DOHH2 (cell line): ENCODE data around the gene CTSH.
A peak's percentile ranks its signal among the peaks of the same experiment; 100 is the strongest.

Experiments used
- H3F3A ChIP-seq: fragments of 200-600 bp; sonication (generic), shearing (Covaris generic); 2 replicates; pipeline ENCODE4 v1.6.0; 2016; ENCODE audit warnings: antibody characterized with exemption, mild to moderate bottlenecking; ENCODE audit not compliant: control insufficient read depth, insufficient read depth
- H3K27ac ChIP-seq: fragments of 200-600 bp; sonication (generic); 2 replicates; pipeline ENCODE4 v1.5.1; 2014; ENCODE audit warnings: low read depth, mild to moderate bottlenecking, low read length, moderate library complexity
- H3K27me3 ChIP-seq: fragments of 200-600 bp; sonication (generic); 2 replicates; pipeline ENCODE4 v1.6.1; 2014; ENCODE audit warnings: mild to moderate bottlenecking, low read length, mixed read lengths; ENCODE audit not compliant: control insufficient read depth
- H3K36me3 ChIP-seq: fragments of 200-600 bp; sonication (generic); 2 replicates; pipeline ENCODE4 v1.6.1; 2014; ENCODE audit warnings: mild to moderate bottlenecking, low read length, moderate library complexity, mixed read lengths; ENCODE audit not compliant: control insufficient read depth
- H3K4me1 ChIP-seq: fragments of 200-600 bp; sonication (generic); 2 replicates; pipeline ENCODE4 v1.6.1; 2014; ENCODE audit warnings: mild to moderate bottlenecking, low read length, mixed read lengths; ENCODE audit not compliant: control insufficient read depth
- H3K4me2 ChIP-seq: fragments of 200-600 bp; sonication (generic); 2 replicates; pipeline ENCODE4 v1.6.0; 2014; ENCODE audit warnings: mild to moderate bottlenecking, low read length, moderate library complexity
- H3K4me3 ChIP-seq: fragments of 200-600 bp; sonication (generic); 2 replicates; pipeline ENCODE4 v1.5.1; 2014; ENCODE audit warnings: mild to moderate bottlenecking, low read length, mixed read lengths
- H3K79me2 ChIP-seq: fragments of 200-600 bp; sonication (generic); 2 replicates; pipeline ENCODE4 v1.6.1; 2014; ENCODE audit warnings: mild to moderate bottlenecking, low read length, mixed read lengths; ENCODE audit not compliant: control insufficient read depth
- H3K9me2 ChIP-seq: fragments of 200-600 bp; sonication (generic); replicated peaks from 2 replicates; pipeline ENCODE4 v1.6.1; 2014; ENCODE audit warnings: mild to moderate bottlenecking, low read length, mixed read lengths; ENCODE audit not compliant: control insufficient read depth
- H3K9me3 ChIP-seq: fragments of 200-600 bp; sonication (generic); 2 replicates; pipeline ENCODE4 v1.6.1; 2014; ENCODE audit warnings: antibody characterized with exemption, low read length, mixed read lengths; ENCODE audit not compliant: control insufficient read depth, insufficient read depth
- H4K20me1 ChIP-seq: fragments of 200-600 bp; sonication (generic); 2 replicates; pipeline ENCODE4 v1.6.0; 2014; ENCODE audit warnings: low read depth, mild to moderate bottlenecking, antibody characterized with exemption, low read length, moderate library complexity; ENCODE audit not compliant: control insufficient read depth, insufficient read depth
- CTCF ChIP-seq: fragments of 200-600 bp; sonication (generic); IDR thresholded peaks from one replicate; pipeline ENCODE4 v1.5.1; 2014; ENCODE audit warnings: antibody characterized with exemption, mild to moderate bottlenecking, low read depth, low read length; ENCODE audit not compliant: poor library complexity, severe bottlenecking
- EZH2phosphoT487 ChIP-seq: fragments of 200-600 bp; sonication (generic); IDR thresholded peaks from 2 replicates; pipeline ENCODE4 v1.6.1; 2017; ENCODE audit warnings: borderline replicate concordance, mild to moderate bottlenecking, antibody characterized with exemption, low read length, moderate library complexity, mixed read lengths

The CTSH gene

GRCh38 chr15:78943692-78944091, 1.2 kb downstream of the CTSH start:
- no peaks in the 10 kb centered on the region for H3K9me2 ChIP-seq
- H3K4me3 ChIP-seq, result peak overlapping the region; percentile 99
- H3K27me3 ChIP-seq, result no peaks in the 10 kb centered on the region; the same call in 1 of the 2 replicates
- no peaks in the 10 kb centered on the region; the same call in 1 of the 2 replicates for H4K20me1 ChIP-seq
- peak overlapping the region; percentile 97 for H3K27ac ChIP-seq
- peaks cover 35% of the 10 kb centered on the region for H3F3A ChIP-seq
- H3K4me2 ChIP-seq, result peak overlapping the region; percentile 96
- TF ChIP-seq EZH2phosphoT487 (no peak), CTCF (no peak)
- H3K36me3 ChIP-seq, result peaks cover 47% of the 10 kb centered on the region
- peaks cover 52% of the 10 kb centered on the region for H3K79me2 ChIP-seq
- no peaks in the 10 kb centered on the region for H3K9me3 ChIP-seq
- H3K4me1 ChIP-seq, result peaks cover 48% of the 10 kb centered on the region

GRCh38 chr15:78942741-78943140, 2.1 kb downstream of the CTSH start:
- Histone ChIP-seq H3K4me2 (peak overlapping the region; percentile 96), H3K9me3 (no peaks in the 10 kb centered on the region), H3K79me2 (peaks cover 60% of the 10 kb centered on the region), H3K27ac (peak overlapping the region; percentile 97), H4K20me1 (no peaks in the 10 kb centered on the region; the same call in 1 of the 2 replicates), H3K9me2 (no peaks in the 10 kb centered on the region), H3K4me3 (peak overlapping the region; percentile 99), H3K4me1 (peaks cover 57% of the 10 kb centered on the region), H3K27me3 (no peaks in the 10 kb centered on the region; the same call in 1 of the 2 replicates), H3F3A (peaks cover 39% of the 10 kb centered on the region), H3K36me3 (peaks cover 56% of the 10 kb centered on the region)
- TF ChIP-seq EZH2phosphoT487, result no peak
- no peak for TF ChIP-seq CTCF

GRCh38 chr15:78938658-78939488, 6.0 kb downstream of the CTSH start:
- Histone ChIP-seq H3K79me2 (peaks cover 63% of the 10 kb centered on the region), H3K4me3 (peak overlapping the region; percentile 72), H3K4me2 (peak overlapping the region; percentile 86), H3K9me2 (no peaks in the 10 kb centered on the region), H3F3A (peaks cover 39% of the 10 kb centered on the region), H3K27me3 (no peaks in the 10 kb centered on the region), H3K36me3 (peaks cover 86% of the 10 kb centered on the region), H3K9me3 (no peaks in the 10 kb centered on the region), H3K4me1 (peaks cover 48% of the 10 kb centered on the region), H3K27ac (peak overlapping the region; percentile 97), H4K20me1 (peaks cover 6% of the 10 kb centered on the region; the same call in 1 of the 2 replicates)
- TF ChIP-seq EZH2phosphoT487, result no peak
- TF ChIP-seq CTCF, result no peak
